ENCODE measurements around the gene ASTN2.

ASTN2 gene

GRCh38 chr9:116877072-116877471 lies 537.8 kb downstream of the ASTN2 start:
- TF ChIP-seq CTCF (IDR thresholded peaks at IDR 0.05; ENCODE audit: borderline replicate concordance, extremely low read depth, low read length, poor library complexity, severe bottlenecking) (no peak), EZH2 (IDR thresholded peaks at IDR 0.05; ENCODE audit: borderline replicate concordance, low read depth, low read length, severe bottlenecking) (no peak)
- peaks cover 3% of the 10 kb centered on the region for H3K9me3 ChIP-seq (ENCODE audit: insufficient read depth, low read length, severe bottlenecking)
- no peak for DNase-seq

GRCh38 chr9:116875576-116875975 lies 539.3 kb downstream of the ASTN2 start:
- no peak for ATAC-seq (ENCODE audit: insufficient read depth, low read depth)

More at GRCh38 chr9:116877072-116877471, 537.8 kb downstream of the ASTN2 start:
- Histone ChIP-seq H3K9ac (ENCODE audit: low read depth, low read length) (no peak overlapping the region), H3K4me2 (ENCODE audit: insufficient read depth, low read length) (no peak overlapping the region), H3K79me2 (ENCODE audit: insufficient read depth, low read length) (no peaks in the 10 kb centered on the region), H2AFZ (ENCODE audit: low read depth, low read length) (no peak overlapping the region), H3K36me3 (ENCODE audit: insufficient read depth, low read length) (no peaks in the 10 kb centered on the region), H4K20me1 (ENCODE audit: insufficient read depth, low read length) (no peaks in the 10 kb centered on the region), H3K27me3 (ENCODE audit: insufficient read depth, low read length, poor library complexity) (no peaks in the 10 kb centered on the region), H3K4me3 (ENCODE audit: low read depth in 1 of 2, low read length in 2 of 2) (no peak overlapping the region), H3K27ac (ENCODE audit: low read length) (no peak overlapping the region), H3K4me1 (ENCODE audit: insufficient read depth, low read length) (no peaks in the 10 kb centered on the region)
- no peak for ATAC-seq (ENCODE audit: insufficient read depth, low read depth)

GRCh38 chr9:116873937-116874914 lies 540.6 kb downstream of the ASTN2 start:
- H4K20me1 ChIP-seq (ENCODE audit: insufficient read depth, low read length): no peaks in the 10 kb centered on the region
- peaks cover 3% of the 10 kb centered on the region for H3K9me3 ChIP-seq (ENCODE audit: insufficient read depth, low read length, severe bottlenecking)
- DNase-seq (no peak), ATAC-seq (ENCODE audit: insufficient read depth, low read depth) (no peak)
- no peaks in the 10 kb centered on the region for H3K4me1 ChIP-seq (ENCODE audit: insufficient read depth, low read length)
- no peaks in the 10 kb centered on the region for H3K79me2 ChIP-seq (ENCODE audit: insufficient read depth, low read length)
- H3K27me3 ChIP-seq (ENCODE audit: insufficient read depth, low read length, poor library complexity): no peaks in the 10 kb centered on the region
- no peak overlapping the region for H3K4me3 ChIP-seq (ENCODE audit: low read depth in 1 of 2, low read length in 2 of 2)
- TF ChIP-seq EZH2 (IDR thresholded peaks at IDR 0.05; ENCODE audit: borderline replicate concordance, low read depth, low read length, severe bottlenecking): no peak
- TF ChIP-seq CTCF (IDR thresholded peaks at IDR 0.05; ENCODE audit: borderline replicate concordance, extremely low read depth, low read length, poor library complexity, severe bottlenecking): no peak
- H3K4me2 ChIP-seq (ENCODE audit: insufficient read depth, low read length): no peak overlapping the region
- no peaks in the 10 kb centered on the region for H3K36me3 ChIP-seq (ENCODE audit: insufficient read depth, low read length)
- H3K9ac ChIP-seq (ENCODE audit: low read depth, low read length): no peak overlapping the region
- no peak overlapping the region for H2AFZ ChIP-seq (ENCODE audit: low read depth, low read length)
- no peak overlapping the region for H3K27ac ChIP-seq (ENCODE audit: low read length)

More at GRCh38 chr9:116875576-116875975, 539.3 kb downstream of the ASTN2 start:
- H3K27me3 ChIP-seq (ENCODE audit: insufficient read depth, low read length, poor library complexity): no peaks in the 10 kb centered on the region
- H3K4me2 ChIP-seq (ENCODE audit: insufficient read depth, low read length): no peak overlapping the region
- H3K4me1 ChIP-seq (ENCODE audit: insufficient read depth, low read length): no peaks in the 10 kb centered on the region
- H3K36me3 ChIP-seq (ENCODE audit: insufficient read depth, low read length): no peaks in the 10 kb centered on the region
- TF ChIP-seq CTCF (IDR thresholded peaks at IDR 0.05; ENCODE audit: borderline replicate concordance, extremely low read depth, low read length, poor library complexity, severe bottlenecking) (no peak), EZH2 (IDR thresholded peaks at IDR 0.05; ENCODE audit: borderline replicate concordance, low read depth, low read length, severe bottlenecking) (no peak)
- H3K27ac ChIP-seq (ENCODE audit: low read length): no peak overlapping the region
- H3K9ac ChIP-seq (ENCODE audit: low read depth, low read length): no peak overlapping the region
- H2AFZ ChIP-seq (ENCODE audit: low read depth, low read length): no peak overlapping the region
- no peak for DNase-seq
- H3K4me3 ChIP-seq (ENCODE audit: low read depth in 1 of 2, low read length in 2 of 2): no peak overlapping the region
- H3K79me2 ChIP-seq (ENCODE audit: insufficient read depth, low read length): no peaks in the 10 kb centered on the region
- peaks cover 3% of the 10 kb centered on the region for H3K9me3 ChIP-seq (ENCODE audit: insufficient read depth, low read length, severe bottlenecking)
- H4K20me1 ChIP-seq (ENCODE audit: insufficient read depth, low read length): no peaks in the 10 kb centered on the region

Measured in DND-41 (cell line).